Placental epithelial cell (primary cell): ENCODE measurements around the gene CDY2B. TPM values are rescaled to one million over a fixed set of nuclear protein-coding genes. Genes with fewer than 3 reads are reported as not detected.

Experiments
- total RNA-seq: library from RNA; depleted of rRNA; stranded (reverse); fragments of >200 nt; gene quantifications from 2 replicates; pipeline ENCODE4 v1.2.3, GENCODE V29; 2012

CDY2B gene, protein sequence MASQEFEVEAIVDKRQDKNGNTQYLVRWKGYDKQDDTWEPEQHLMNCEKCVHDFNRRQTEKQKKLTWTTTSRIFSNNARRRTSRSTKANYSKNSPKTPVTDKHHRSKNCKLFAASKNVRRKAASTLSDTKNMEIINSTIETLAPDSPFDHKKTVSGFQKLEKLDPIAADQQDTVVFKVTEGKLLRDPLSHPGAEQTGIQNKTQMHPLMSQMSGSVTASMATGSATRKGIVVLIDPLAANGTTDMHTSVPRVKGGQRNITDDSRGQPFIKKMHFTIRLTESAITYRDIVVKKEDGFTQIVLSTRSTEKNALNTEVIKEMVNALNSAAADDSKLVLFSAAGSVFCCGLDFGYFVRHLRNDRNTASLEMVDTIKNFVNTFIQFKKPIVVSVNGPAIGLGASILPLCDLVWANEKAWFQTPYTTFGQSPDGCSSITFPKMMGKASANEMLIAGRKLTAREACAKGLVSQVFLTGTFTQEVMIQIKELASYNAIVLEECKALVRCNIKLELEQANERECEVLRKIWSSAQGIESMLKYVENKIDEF
- not detected in 2 replicates for total RNA-seq

DNA sequence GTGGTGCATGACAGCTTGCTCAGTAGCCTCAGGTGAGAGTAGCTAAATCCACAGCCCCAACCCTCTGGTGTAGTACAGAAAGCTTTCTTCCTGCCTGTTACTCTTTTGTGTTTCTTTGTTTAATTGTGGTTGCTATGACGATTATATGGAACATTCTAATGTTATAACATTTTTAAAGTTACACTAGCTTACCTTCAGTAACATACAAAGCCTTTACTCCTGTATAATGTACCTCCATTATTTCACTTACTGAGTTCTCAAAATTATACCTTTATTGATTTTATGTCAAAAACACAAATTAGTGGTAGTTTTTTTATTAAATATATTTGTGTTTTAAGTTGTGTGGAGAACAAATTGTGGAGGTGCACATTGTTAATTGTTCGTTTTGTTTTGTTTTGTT is at the start of gene CDY2B:
TSS of gene CDY2B (minus strand) at position 101 of the 400 bp plus-strand sequence. CDS start 328 bp downstream, outside the sequence.

Other genes starting within 250 kb of the CDY2B start
- gene CDY2A, start 145.6 kb upstream of the CDY2B start, total RNA-seq, result not detected in 2 replicates